GM23338 (cell line): ENCODE data around the gene TNFSF12. TPM values are rescaled to one million over a fixed set of nuclear protein-coding genes. Genes with fewer than 3 reads are reported as not detected.
"Not testable (repeated sequence)": the region's sequence is repeated elsewhere in the genome, so short reads cannot be mapped to it uniquely, and the experiment has no call there.

ENCODE experiments used
- ATAC-seq: fragments of 200-7000 bp; cut with Tn5 transposase; 3 replicates; pipeline ENCODE4 v1.9.1; 2020
- DNase-seq: peaks from one replicate; pipeline ENCODE4 v3.0.0-alpha.2; 2015; ENCODE audit warnings: low spot score
- H2AFZ ChIP-seq: fragments of 200-600 bp; sonication (generic); 2 replicates; pipeline ENCODE4 v1.8.0; 2016; ENCODE audit warnings: antibody characterized with exemption, mild to moderate bottlenecking, moderate library complexity
- H3F3A ChIP-seq: fragments of 200-600 bp; sonication (generic); replicated peaks from 2 replicates; pipeline ENCODE4 v1.8.0; 2017; ENCODE audit warnings: antibody characterized with exemption, mixed run types, low read depth
- H3K27ac ChIP-seq: fragments of 200-600 bp; sonication (generic); 2 replicates; pipeline ENCODE4 v1.6.1; 2016; ENCODE audit warnings: low read depth
- H3K27me3 ChIP-seq: fragments of 200-600 bp; sonication (generic); 2 replicates; pipeline ENCODE4 v1.8.0; 2016; ENCODE audit warnings: mild to moderate bottlenecking, mixed run types, moderate library complexity; ENCODE audit not compliant: insufficient read depth
- H3K36me3 ChIP-seq: fragments of 200-600 bp; sonication (generic); 2 replicates; pipeline ENCODE4 v1.8.0; 2016; ENCODE audit warnings: mild to moderate bottlenecking; ENCODE audit not compliant: insufficient read depth
- H3K4me1 ChIP-seq: fragments of 200-600 bp; sonication (generic); 2 replicates; pipeline ENCODE4 v1.8.0; 2016; ENCODE audit warnings: mild to moderate bottlenecking, moderate library complexity; ENCODE audit not compliant: insufficient read depth
- H3K4me2 ChIP-seq: fragments of 200-600 bp; sonication (generic); 2 replicates; pipeline ENCODE4 v1.7.1; 2017; ENCODE audit warnings: mixed run types
- H3K4me3 ChIP-seq: fragments of 200-600 bp; sonication (generic); 2 replicates; pipeline ENCODE4 v1.6.1; 2016; ENCODE audit warnings: mixed run types
- H3K79me2 ChIP-seq: fragments of 200-600 bp; sonication (generic); replicated peaks from 2 replicates; pipeline ENCODE4 v1.8.0; 2017; ENCODE audit warnings: mild to moderate bottlenecking; ENCODE audit not compliant: insufficient read depth
- H3K9me2 ChIP-seq: fragments of 200-600 bp; sonication (generic); 2 replicates; pipeline ENCODE4 v1.8.0; 2017; ENCODE audit not compliant: insufficient read depth
- H4K20me1 ChIP-seq: fragments of 200-600 bp; sonication (generic); replicated peaks from 2 replicates; pipeline ENCODE4 v1.8.0; 2017; ENCODE audit warnings: mild to moderate bottlenecking; ENCODE audit not compliant: insufficient read depth
- H3K27ac Mint-ChIP-seq: 2 replicates; pipeline ENCODE4 v1.8.0; 2020; ENCODE audit warnings: inconsistent platforms, mild to moderate bottlenecking, moderate library complexity, mixed read lengths
- H3K27me3 Mint-ChIP-seq: 3 replicates; pipeline ENCODE4 v1.8.0; 2022; ENCODE audit warnings: low read depth, mild to moderate bottlenecking, moderate library complexity, mixed read lengths, inconsistent platforms; ENCODE audit not compliant: insufficient read depth, poor library complexity
- H3K36me3 Mint-ChIP-seq: 3 replicates; pipeline ENCODE4 v1.8.0; 2021; ENCODE audit warnings: low read depth, mild to moderate bottlenecking, inconsistent platforms, moderate library complexity, mixed read lengths
- H3K4me1 Mint-ChIP-seq: 3 replicates; pipeline ENCODE4 v1.8.0; 2020; ENCODE audit warnings: mild to moderate bottlenecking, inconsistent platforms, mixed read lengths
- H3K4me3 Mint-ChIP-seq: 3 replicates; pipeline ENCODE4 v1.8.0; 2021; ENCODE audit warnings: moderate library complexity, mild to moderate bottlenecking, inconsistent platforms, mixed read lengths
- H3K9me3 Mint-ChIP-seq: 3 replicates; pipeline ENCODE4 v1.8.0; 2020; ENCODE audit warnings: moderate library complexity, mild to moderate bottlenecking, inconsistent platforms, mixed read lengths
- CREB1 ChIP-seq: fragments of 250-450 bp; sonication (Bioruptor Pico); IDR thresholded peaks from 2 replicates; pipeline ENCODE4 v1.5.0; 2020; ENCODE audit warnings: low read depth, mild to moderate bottlenecking, moderate library complexity
- EZH2 ChIP-seq: fragments of 200-600 bp; sonication (generic); IDR thresholded peaks from one replicate; pipeline ENCODE4 v1.8.0; 2017; ENCODE audit warnings: antibody characterized with exemption, mild to moderate bottlenecking, low read depth; ENCODE audit not compliant: unreplicated experiment
- JUNB ChIP-seq: IDR thresholded peaks from one replicate; pipeline ENCODE4 v1.6.1; 2016; ENCODE audit warnings: antibody characterized with exemption; ENCODE audit not compliant: unreplicated experiment
- NANOG ChIP-seq: IDR thresholded peaks from 2 replicates; pipeline ENCODE4 v1.6.1; 2016; ENCODE audit warnings: antibody characterized with exemption, borderline replicate concordance
- STAT1 ChIP-seq: IDR thresholded peaks from one replicate; pipeline ENCODE4 v1.6.1; 2016; ENCODE audit warnings: antibody characterized with exemption; ENCODE audit not compliant: unreplicated experiment
- ZNF114 ChIP-seq: fragments of 250-450 bp; sonication (Bioruptor Pico); IDR thresholded peaks from 2 replicates; pipeline ENCODE4 v1.5.0; 2020; ENCODE audit warnings: mild to moderate bottlenecking, moderate library complexity
- ZNF331 ChIP-seq: fragments of 250-450 bp; sonication (Bioruptor Pico); IDR thresholded peaks from 2 replicates; pipeline ENCODE4 v1.5.0; 2020; ENCODE audit warnings: low read depth, mild to moderate bottlenecking, moderate library complexity
- ZNF462 ChIP-seq: fragments of 250-450 bp; sonication (Bioruptor Pico); IDR thresholded peaks from 2 replicates; pipeline ENCODE4 v1.5.0; 2020; ENCODE audit warnings: mild to moderate bottlenecking, moderate library complexity
- polyA plus RNA-seq: library from polyadenylated mRNA; unstranded; fragments of >200 nt; fragmentation: Nextera tagmentation; extraction: Ambion mirVana; gene quantifications from 2 replicates; pipeline ENCODE4 v1.2.1, GENCODE V29; 2016
- total RNA-seq: library from RNA; depleted of rRNA; stranded (reverse); fragments of >200 nt; shearing (Covaris generic); gene quantifications from 2 replicates; pipeline ENCODE4 v1.2.3, GENCODE V29; 2014

TNFSF12 gene
- total and polyA plus RNA-seq, 2 experiments from 2014 or later = 3.5 to 6.0 TPM

DNA sequence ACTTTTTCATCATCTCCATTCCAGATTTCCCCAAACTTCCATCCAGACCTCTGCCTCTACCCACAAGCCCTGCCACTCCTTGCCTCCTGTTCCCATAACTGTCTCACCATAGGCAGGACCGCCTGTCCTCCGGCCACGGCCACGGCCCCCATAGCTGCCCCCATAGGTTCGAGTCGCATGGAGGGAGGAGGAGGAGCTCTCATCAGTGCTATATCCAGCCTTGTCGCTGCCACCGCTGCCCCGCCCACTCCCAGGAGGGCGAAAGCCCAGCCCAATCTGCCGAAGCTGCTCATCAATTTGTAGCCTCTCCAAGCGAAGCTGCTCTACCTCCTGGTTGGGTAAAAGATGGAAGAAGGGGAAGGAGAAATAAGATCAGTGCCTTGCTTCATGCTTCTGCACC, 44.4 kb downstream of the TNFSF12 start (continued):
- TF ChIP-seq ZNF462 (CRISPR knock-in tag) = no peak
- no peak for TF ChIP-seq ZNF331
- no peak for TF ChIP-seq CREB1 (CRISPR knock-in tag)
- no peak for TF ChIP-seq EZH2
- no peak for TF ChIP-seq JUNB
- no peak for TF ChIP-seq STAT1
- TF ChIP-seq NANOG = no peak
- no peak for TF ChIP-seq ZNF114 (CRISPR knock-in tag)

DNA sequence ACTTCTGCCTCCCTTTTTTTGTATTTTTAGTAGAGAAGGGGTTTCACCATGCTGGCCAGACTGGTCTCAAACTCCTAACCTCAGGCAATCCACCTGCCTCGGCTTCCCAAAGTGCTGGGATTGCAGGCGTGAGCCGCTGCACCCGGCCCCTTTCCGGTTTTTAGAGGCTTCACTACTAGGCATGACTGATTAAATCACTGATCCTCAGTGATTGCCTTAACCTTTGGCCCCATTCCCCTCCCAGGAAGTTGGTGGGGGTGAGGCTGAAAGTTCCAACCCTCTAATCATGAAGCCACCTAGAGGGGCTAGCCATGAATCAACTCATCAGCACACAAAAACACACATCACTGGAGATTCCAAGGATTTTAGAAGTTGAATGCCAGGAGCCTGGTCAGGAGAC, 48.7 kb downstream of the TNFSF12 start:
- peaks cover 86% of the 10 kb centered on the region for H3K36me3 Mint-ChIP-seq
- H2AFZ ChIP-seq, H3K27ac Mint-ChIP-seq, H4K20me1 ChIP-seq, H3K27me3 ChIP-seq, H3K9me3 Mint-ChIP-seq, H3K9me2 ChIP-seq, H3K4me1 Mint-ChIP-seq, H3K4me3 ChIP-seq, H3K79me2 ChIP-seq, H3K4me2 ChIP-seq, H3K4me1 ChIP-seq, H3F3A ChIP-seq, H3K27me3 Mint-ChIP-seq, DNase-seq, H3K4me3 Mint-ChIP-seq, H3K27ac ChIP-seq, ATAC-seq: not testable (repeated sequence)
- H3K36me3 ChIP-seq = peaks cover 37% of the 10 kb centered on the region
